Vagina (tissue), 2 donors: ENCODE data around the gene DUSP16. TPM values are rescaled to one million over a fixed set of nuclear protein-coding genes. Genes with fewer than 3 reads are reported as not detected.

Experiments
- DNase-seq, 2 donors: peaks; one replicate each; pipeline ENCODE4 v3.0.0-alpha.2; 2017; ENCODE audit errors: extremely low spot score in 2 of 2
- H3K27ac ChIP-seq: fragments of 200-600 bp; sonication (generic); one replicate; pipeline ENCODE4 v1.5.1; 2019
- H3K27me3 ChIP-seq: fragments of 200-600 bp; sonication (generic); one replicate; pipeline ENCODE4 v1.5.1; 2019
- H3K36me3 ChIP-seq, 2 donors: fragments of 200-600 bp; sonication (generic); one replicate each; pipeline ENCODE4 v1.5.1; 2017 to 2019
- H3K4me1 ChIP-seq: fragments of 200-600 bp; sonication (generic); one replicate; pipeline ENCODE4 v1.5.1; 2019
- H3K4me3 ChIP-seq, 2 donors: fragments of 200-600 bp; sonication (generic); 1 replicate in 1 of 2; 2 replicates in 1 of 2; pipeline ENCODE4 v1.5.1; 2016 to 2019
- H3K9me3 ChIP-seq: fragments of 200-600 bp; sonication (generic); one replicate; pipeline ENCODE4 v1.5.1; 2019
- POLR2A ChIP-seq, 2 donors: fragments of 450-650 bp; IDR thresholded peaks; one replicate each; pipeline ENCODE4 v1.6.1; 2017; ENCODE audit warnings: antibody characterized with exemption in 2 of 2, mild to moderate bottlenecking in 2 of 2, moderate library complexity in 2 of 2
- POLR2AphosphoS5 ChIP-seq, 2 donors: sonication (generic); formaldehyde crosslinking; IDR thresholded peaks; one replicate each; pipeline ENCODE4 v1.9.0; 2017; ENCODE audit warnings: antibody characterized with exemption in 2 of 2, mild to moderate bottlenecking in 2 of 2, low read depth in 1 of 2; ENCODE audit not compliant: insufficient read depth in 1 of 2
- intact Hi-C: fragments of 100-400 bp; cut with DNase I; formaldehyde crosslinking; loops from one replicate; pipeline ENCODE4 v1.15.1; 2023
- total RNA-seq: library from RNA; depleted of rRNA; stranded (reverse); fragments of >200 nt; gene quantifications from one replicate; pipeline ENCODE4 v1.2.3, GENCODE V29; 2016
- TF ChIP-seq, protein P1 (sequence below), 3 experiments: fragments of 450-650 bp in 2 of 3; fragments of 200-600 bp in 1 of 3; sonication (generic) in 1 of 3; IDR thresholded peaks; one replicate each; pipeline ENCODE4 v1.5.1; 2017 to 2019; ENCODE audit warnings: antibody characterized with exemption in 3 of 3, mild to moderate bottlenecking in 2 of 3, moderate library complexity in 2 of 3

The DUSP16 gene
- total RNA-seq, 1 donor from 2014 or later, result 30.9 TPM

GRCh38 chr12:12553208-12553785, 9.4 kb downstream of the DUSP16 start:
- TF ChIP-seq, protein P1, sequence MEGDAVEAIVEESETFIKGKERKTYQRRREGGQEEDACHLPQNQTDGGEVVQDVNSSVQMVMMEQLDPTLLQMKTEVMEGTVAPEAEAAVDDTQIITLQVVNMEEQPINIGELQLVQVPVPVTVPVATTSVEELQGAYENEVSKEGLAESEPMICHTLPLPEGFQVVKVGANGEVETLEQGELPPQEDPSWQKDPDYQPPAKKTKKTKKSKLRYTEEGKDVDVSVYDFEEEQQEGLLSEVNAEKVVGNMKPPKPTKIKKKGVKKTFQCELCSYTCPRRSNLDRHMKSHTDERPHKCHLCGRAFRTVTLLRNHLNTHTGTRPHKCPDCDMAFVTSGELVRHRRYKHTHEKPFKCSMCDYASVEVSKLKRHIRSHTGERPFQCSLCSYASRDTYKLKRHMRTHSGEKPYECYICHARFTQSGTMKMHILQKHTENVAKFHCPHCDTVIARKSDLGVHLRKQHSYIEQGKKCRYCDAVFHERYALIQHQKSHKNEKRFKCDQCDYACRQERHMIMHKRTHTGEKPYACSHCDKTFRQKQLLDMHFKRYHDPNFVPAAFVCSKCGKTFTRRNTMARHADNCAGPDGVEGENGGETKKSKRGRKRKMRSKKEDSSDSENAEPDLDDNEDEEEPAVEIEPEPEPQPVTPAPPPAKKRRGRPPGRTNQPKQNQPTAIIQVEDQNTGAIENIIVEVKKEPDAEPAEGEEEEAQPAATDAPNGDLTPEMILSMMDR (IDR thresholded peaks at IDR 0.05), result no peak
- TF ChIP-seq POLR2A (IDR thresholded peaks at IDR 0.05) (no peak), POLR2AphosphoS5 (IDR thresholded peaks at IDR 0.05; ENCODE audit: insufficient read depth in 1 of 2, low read depth in 1 of 2) (no peak)
- Histone ChIP-seq H3K4me1 (peaks cover 8% of the 10 kb centered on the region), H3K4me3 (no peak overlapping the region), H3K27ac (no peak overlapping the region), H3K9me3 (no peaks in the 10 kb centered on the region), H3K36me3 (no peaks in the 10 kb centered on the region), H3K27me3 (no peaks in the 10 kb centered on the region)
- DNase-seq, result no peak
- intact Hi-C loops, result no loop called here

DNA sequence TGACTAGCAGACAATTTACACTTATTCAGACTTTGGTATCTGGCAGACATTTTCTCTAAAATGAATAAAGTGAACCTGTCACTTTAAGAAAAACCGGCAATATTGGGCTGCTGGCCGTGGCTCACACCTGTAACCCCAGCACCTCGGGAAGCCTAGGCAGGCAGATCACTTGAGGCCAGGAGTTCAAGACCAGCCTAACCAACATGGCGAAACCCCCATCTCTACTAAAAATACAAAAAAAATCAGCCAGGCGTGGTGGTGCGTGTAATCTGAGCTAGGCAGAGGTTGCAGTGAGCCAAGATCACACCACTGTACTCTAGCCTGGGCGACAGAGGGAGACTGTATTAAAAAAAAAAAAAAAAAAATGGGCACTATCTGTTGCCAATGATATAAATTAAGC, 11.5 kb downstream of the DUSP16 start:
- Histone ChIP-seq H3K4me3 (no peak overlapping the region), H3K27ac (no peak overlapping the region), H3K27me3 (no peaks in the 10 kb centered on the region), H3K36me3 (no peaks in the 10 kb centered on the region), H3K9me3 (no peaks in the 10 kb centered on the region), H3K4me1 (peaks cover 7% of the 10 kb centered on the region)
- no peak for TF ChIP-seq POLR2A (IDR thresholded peaks at IDR 0.05)
- TF ChIP-seq POLR2AphosphoS5 (IDR thresholded peaks at IDR 0.05; ENCODE audit: insufficient read depth in 1 of 2, low read depth in 1 of 2), result no peak
- TF ChIP-seq, protein P1 (IDR thresholded peaks at IDR 0.05), result no peak
- no peak for DNase-seq
- intact Hi-C loops, result no loop called here

DNA sequence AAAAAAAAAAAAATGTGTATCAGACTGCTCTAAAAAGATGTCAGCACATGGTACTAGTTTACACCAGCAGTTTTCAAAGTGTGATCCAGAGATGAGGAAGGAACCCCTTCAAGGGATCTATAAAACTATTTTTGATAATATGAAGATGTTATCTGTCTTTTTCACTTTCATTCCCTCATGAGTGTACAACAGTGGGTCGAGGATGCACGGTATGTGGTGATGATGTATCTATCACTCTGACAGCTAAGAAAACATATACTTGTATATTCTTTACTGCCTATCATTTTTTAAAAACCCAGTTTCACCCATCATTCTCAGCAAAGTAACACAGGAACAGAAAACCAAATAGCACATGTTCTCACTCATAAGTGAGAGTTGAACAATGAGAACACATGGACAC, 12.4 kb downstream of the DUSP16 start:
- no peaks in the 10 kb centered on the region for H3K4me1 ChIP-seq
- no peak for DNase-seq
- TF ChIP-seq POLR2A (IDR thresholded peaks at IDR 0.05) (no peak), POLR2AphosphoS5 (IDR thresholded peaks at IDR 0.05; ENCODE audit: insufficient read depth in 1 of 2, low read depth in 1 of 2) (no peak)
- TF ChIP-seq, protein P1 (IDR thresholded peaks at IDR 0.05), result no peak
- intact Hi-C loops, result no loop called here
- H3K4me3 ChIP-seq, result no peak overlapping the region
- H3K36me3 ChIP-seq, result no peaks in the 10 kb centered on the region
- no peaks in the 10 kb centered on the region for H3K9me3 ChIP-seq
- no peak overlapping the region for H3K27ac ChIP-seq
- no peaks in the 10 kb centered on the region for H3K27me3 ChIP-seq

GRCh38 chr12:12549426-12549825, 13.2 kb downstream of the DUSP16 start:
- TF ChIP-seq POLR2AphosphoS5 (IDR thresholded peaks at IDR 0.05; ENCODE audit: insufficient read depth in 1 of 2, low read depth in 1 of 2) (no peak), POLR2A (IDR thresholded peaks at IDR 0.05) (no peak)
- H3K27me3 ChIP-seq, result no peaks in the 10 kb centered on the region
- no peak overlapping the region for H3K27ac ChIP-seq
- no peaks in the 10 kb centered on the region for H3K36me3 ChIP-seq
- intact Hi-C loops, result no loop called here
- DNase-seq, result no peak
- no peak overlapping the region for H3K4me3 ChIP-seq
- H3K4me1 ChIP-seq, result no peaks in the 10 kb centered on the region
- no peaks in the 10 kb centered on the region for H3K9me3 ChIP-seq

DNA sequence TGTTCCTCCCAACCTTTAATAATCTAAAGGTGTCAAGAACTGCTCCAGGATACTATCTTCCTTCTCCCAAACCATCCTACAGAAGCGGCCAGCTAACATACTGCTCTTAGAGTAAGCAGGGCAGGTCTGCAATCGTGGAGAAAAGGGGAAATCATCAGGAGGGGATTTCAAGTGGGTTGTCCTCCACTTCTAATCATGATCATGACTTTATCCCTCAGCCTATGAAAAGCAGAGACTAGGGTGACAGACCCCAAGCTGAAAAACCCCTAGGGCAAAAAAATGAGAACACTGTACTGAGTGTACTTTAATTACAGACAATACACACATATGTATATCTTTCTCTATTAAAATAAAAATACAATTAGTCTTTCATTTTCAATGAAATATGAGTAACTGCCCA, 13.9 kb downstream of the DUSP16 start:
- no peaks in the 10 kb centered on the region for H3K27me3 ChIP-seq
- no peak overlapping the region for H3K4me3 ChIP-seq
- intact Hi-C loops, result no loop called here
- no peak for DNase-seq
- no peaks in the 10 kb centered on the region for H3K36me3 ChIP-seq
- TF ChIP-seq POLR2AphosphoS5 (IDR thresholded peaks at IDR 0.05; ENCODE audit: insufficient read depth in 1 of 2, low read depth in 1 of 2) (no peak), POLR2A (IDR thresholded peaks at IDR 0.05) (no peak)
- TF ChIP-seq, protein P1 (IDR thresholded peaks at IDR 0.05), result no peak
- H3K4me1 ChIP-seq, result no peaks in the 10 kb centered on the region
- no peaks in the 10 kb centered on the region for H3K9me3 ChIP-seq
- no peak overlapping the region for H3K27ac ChIP-seq
